ENCODE data around the gene PTPRN2. TPM values are rescaled to one million over a fixed set of nuclear protein-coding genes. Genes with fewer than 3 reads are reported as not detected.
A peak's percentile ranks its signal among the peaks of the same experiment; 100 is the strongest.

Gene PTPRN2
- total and polyA plus RNA-seq, 2 of the 13 experiments (the other 11 are each of a cell fraction or from before 2014, with no cell fraction given), result 2.5 to 24.2 TPM

DNA sequence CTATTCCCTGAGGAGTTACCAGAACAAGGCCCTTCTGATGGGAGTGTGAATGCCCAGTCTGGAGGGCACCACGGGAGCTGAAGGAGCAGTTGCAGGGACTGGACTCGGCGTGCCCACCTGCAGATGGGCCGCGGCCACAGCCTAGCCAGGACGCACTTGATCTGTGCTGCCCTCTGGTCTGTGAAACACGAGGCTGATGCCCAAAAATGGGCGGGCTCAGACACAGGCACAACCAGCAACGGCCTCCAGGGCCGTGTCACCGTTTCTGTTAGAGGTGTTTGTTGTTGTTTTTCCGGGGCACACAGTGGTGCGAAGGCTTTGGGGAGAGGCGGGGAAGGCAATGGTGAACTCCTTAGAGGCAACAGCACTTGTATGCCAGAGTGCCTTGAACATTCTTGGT lies 1015.0 kb downstream of the PTPRN2 start:
- ChIA-PET CTCF (ENCODE audit: low intra/inter-chr PET ratio, low total read pairs) (no interaction called here), POLR2A (no interaction called here)
- Histone ChIP-seq H3K9me3 (ENCODE audit: low read length) (no peaks in the 10 kb centered on the region), H2AFZ (ENCODE audit: low read length) (no peak overlapping the region), H3K4me3 (replicated peaks in 1 of 3; ENCODE audit: insufficient read depth in 1 of 3, low read depth in 2 of 3, low read length in 3 of 3) (no peak overlapping the region), H3K9ac (ENCODE audit: insufficient read depth, low read depth, low read length) (no peak overlapping the region), H3K27me3 (ENCODE audit: control insufficient read depth in 1 of 2, insufficient read depth in 2 of 2, low read length in 2 of 2) (peaks cover 3 to 9% of the 10 kb centered on the region in 2 experiments; a peak in 2 of 5 replicates), H4K20me1 (ENCODE audit: insufficient read depth, low read length) (no peaks in the 10 kb centered on the region), H3K4me1 (ENCODE audit: insufficient read depth, low read length) (peaks cover 25% of the 10 kb centered on the region), H3K79me2 (ENCODE audit: insufficient read depth, low read length) (no peaks in the 10 kb centered on the region), H3K4me2 (ENCODE audit: low read depth, low read length) (no peak overlapping the region), H3K27ac (ENCODE audit: extremely low read length, insufficient read depth, low read length) (no peak overlapping the region), H3K36me3 (replicated peaks in 1 of 2; ENCODE audit: control insufficient read depth in 1 of 2, insufficient read depth in 2 of 2, low read length in 2 of 2) (no peaks in the 10 kb centered on the region)
- no TSS peak for BruUV-seq (replicated peaks)
- no peak for DNase-seq (ENCODE audit: low spot score)
- 87% methylated on average over 6 of the region's 14 CpGs for WGBS (ENCODE audit: low lambda C conversion rate)
- ATAC-seq, result no peak
- intact Hi-C loops (cut with micrococcal nuclease; ENCODE audit: unreplicated experiment), result no loop called here
- TF ChIP-seq, protein P1, sequence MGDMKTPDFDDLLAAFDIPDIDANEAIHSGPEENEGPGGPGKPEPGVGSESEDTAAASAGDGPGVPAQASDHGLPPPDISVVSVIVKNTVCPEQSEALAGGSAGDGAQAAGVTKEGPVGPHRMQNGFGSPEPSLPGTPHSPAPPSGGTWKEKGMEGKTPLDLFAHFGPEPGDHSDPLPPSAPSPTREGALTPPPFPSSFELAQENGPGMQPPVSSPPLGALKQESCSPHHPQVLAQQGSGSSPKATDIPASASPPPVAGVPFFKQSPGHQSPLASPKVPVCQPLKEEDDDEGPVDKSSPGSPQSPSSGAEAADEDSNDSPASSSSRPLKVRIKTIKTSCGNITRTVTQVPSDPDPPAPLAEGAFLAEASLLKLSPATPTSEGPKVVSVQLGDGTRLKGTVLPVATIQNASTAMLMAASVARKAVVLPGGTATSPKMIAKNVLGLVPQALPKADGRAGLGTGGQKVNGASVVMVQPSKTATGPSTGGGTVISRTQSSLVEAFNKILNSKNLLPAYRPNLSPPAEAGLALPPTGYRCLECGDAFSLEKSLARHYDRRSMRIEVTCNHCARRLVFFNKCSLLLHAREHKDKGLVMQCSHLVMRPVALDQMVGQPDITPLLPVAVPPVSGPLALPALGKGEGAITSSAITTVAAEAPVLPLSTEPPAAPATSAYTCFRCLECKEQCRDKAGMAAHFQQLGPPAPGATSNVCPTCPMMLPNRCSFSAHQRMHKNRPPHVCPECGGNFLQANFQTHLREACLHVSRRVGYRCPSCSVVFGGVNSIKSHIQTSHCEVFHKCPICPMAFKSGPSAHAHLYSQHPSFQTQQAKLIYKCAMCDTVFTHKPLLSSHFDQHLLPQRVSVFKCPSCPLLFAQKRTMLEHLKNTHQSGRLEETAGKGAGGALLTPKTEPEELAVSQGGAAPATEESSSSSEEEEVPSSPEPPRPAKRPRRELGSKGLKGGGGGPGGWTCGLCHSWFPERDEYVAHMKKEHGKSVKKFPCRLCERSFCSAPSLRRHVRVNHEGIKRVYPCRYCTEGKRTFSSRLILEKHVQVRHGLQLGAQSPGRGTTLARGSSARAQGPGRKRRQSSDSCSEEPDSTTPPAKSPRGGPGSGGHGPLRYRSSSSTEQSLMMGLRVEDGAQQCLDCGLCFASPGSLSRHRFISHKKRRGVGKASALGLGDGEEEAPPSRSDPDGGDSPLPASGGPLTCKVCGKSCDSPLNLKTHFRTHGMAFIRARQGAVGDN (CRISPR knock-in tag; IDR thresholded peaks at IDR 0.05), result peak; percentile 28; the same call in 1 of the 2 replicates
- no peak for TF ChIP-seq KDM5A (IDR thresholded peaks at IDR 0.05; ENCODE audit: borderline replicate concordance, low read length)
- in situ Hi-C loops (cut with HindIII; ENCODE audit: extremely low pct_ligation_motif_present, low pct_unique_long_range_greater_than_20kb), result no loop called here
- FAIRE-seq, result no peak

DNA sequence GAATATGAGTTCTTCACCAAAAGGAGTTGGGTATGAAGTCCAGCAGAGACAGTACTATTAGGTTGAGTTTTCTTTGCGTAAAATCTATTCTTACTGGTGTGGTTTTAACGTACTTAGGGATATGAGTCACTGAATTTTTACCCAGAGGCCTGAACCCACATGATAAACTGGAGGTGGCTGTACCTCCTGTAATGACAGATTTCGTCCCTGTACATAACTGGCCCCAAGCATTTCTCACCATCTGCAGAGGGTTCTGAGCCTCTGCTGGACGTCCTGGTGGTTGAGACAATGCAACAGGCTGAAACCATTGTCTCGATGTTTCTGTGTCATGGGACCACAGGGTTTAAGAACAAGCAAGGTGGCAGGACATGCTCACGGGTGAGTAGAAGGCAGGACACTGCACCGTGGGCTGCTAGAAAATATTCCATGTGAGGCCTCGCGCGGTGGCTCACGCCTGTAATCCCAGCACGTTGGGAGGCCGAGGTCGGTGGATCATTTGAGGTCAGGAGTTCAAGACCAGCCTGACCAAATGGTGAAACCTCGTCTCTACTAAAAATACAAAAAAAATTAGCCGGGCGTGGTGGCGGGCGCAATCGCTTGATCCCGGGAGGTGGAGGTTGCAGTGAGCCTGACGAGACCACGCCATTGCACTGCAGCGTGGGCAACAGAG lies 1017.0 kb downstream of the PTPRN2 start:
- peaks cover 1 to 9% of the 10 kb centered on the region in 2 experiments; a peak in 2 of 5 replicates for H3K27me3 ChIP-seq (ENCODE audit: control insufficient read depth in 1 of 2, insufficient read depth in 2 of 2, low read length in 2 of 2)
- H3K4me2 ChIP-seq (ENCODE audit: low read depth, low read length), result no peak overlapping the region
- H3K4me1 ChIP-seq (ENCODE audit: insufficient read depth, low read length), result peaks cover 40% of the 10 kb centered on the region
- ATAC-seq, result no peak
- no peak overlapping the region for H3K9ac ChIP-seq (ENCODE audit: insufficient read depth, low read depth, low read length)
- in situ Hi-C loops (cut with HindIII; ENCODE audit: extremely low pct_ligation_motif_present, low pct_unique_long_range_greater_than_20kb), result no loop called here
- ChIA-PET CTCF (ENCODE audit: low intra/inter-chr PET ratio, low total read pairs) (no interaction called here), POLR2A (no interaction called here)
- H3K4me3 ChIP-seq (replicated peaks in 1 of 3; ENCODE audit: insufficient read depth in 1 of 3, low read depth in 2 of 3, low read length in 3 of 3), result no peak overlapping the region
- BruUV-seq (replicated peaks), result no TSS peak
- no peak overlapping the region for H2AFZ ChIP-seq (ENCODE audit: low read length)
- H3K79me2 ChIP-seq (ENCODE audit: insufficient read depth, low read length), result no peaks in the 10 kb centered on the region
- no peak overlapping the region for H3K27ac ChIP-seq (ENCODE audit: extremely low read length, insufficient read depth, low read length)
- H3K36me3 ChIP-seq (replicated peaks in 1 of 2; ENCODE audit: control insufficient read depth in 1 of 2, insufficient read depth in 2 of 2, low read length in 2 of 2), result no peaks in the 10 kb centered on the region
- WGBS (ENCODE audit: low lambda C conversion rate), result 88% methylated on average over 23 of the region's 24 CpGs
- no peak for TF ChIP-seq ZNF563 (CRISPR knock-in tag; IDR thresholded peaks at IDR 0.05)
- TF ChIP-seq GABPB1 (CRISPR knock-in tag; IDR thresholded peaks at IDR 0.05), result no peak
- no peak for TF ChIP-seq IRX3 (CRISPR knock-in tag; IDR thresholded peaks at IDR 0.05; ENCODE audit: borderline replicate concordance, low read depth)
- no peak for TF ChIP-seq TGIF2 (CRISPR knock-in tag; IDR thresholded peaks at IDR 0.05)
- no peak for TF ChIP-seq POLR2A (IDR thresholded peaks at IDR 0.05; ENCODE audit: insufficient read depth in 1 of 2, low read depth in 2 of 2, low read length in 2 of 2)
- H3K9me3 ChIP-seq (ENCODE audit: low read length), result no peaks in the 10 kb centered on the region
- H4K20me1 ChIP-seq (ENCODE audit: insufficient read depth, low read length), result no peaks in the 10 kb centered on the region
- DNase-seq (ENCODE audit: low spot score), result no peak
- intact Hi-C loops (cut with micrococcal nuclease; ENCODE audit: unreplicated experiment), result no loop called here
- FAIRE-seq, result no peak
